ENCODE results near the gene NLE1. TPM values are rescaled to one million over a fixed set of nuclear protein-coding genes. Genes with fewer than 3 reads are reported as not detected.

The NLE1 gene
- total and polyA plus RNA-seq, 4 donors: 2.1 to 7.7 (median 5.8) TPM

- H3K4me1 ChIP-seq (ENCODE audit: control insufficient read depth in 4 of 4, insufficient read depth in 4 of 4, low read length in 3 of 4): peaks cover 0 to 10% (median 8%) of the 10 kb centered on the region in 4 donors
- no peak overlapping the region for H3K4me3 ChIP-seq (ENCODE audit: low read depth in 1 of 3, low read length in 3 of 3)
- H3K27me3 ChIP-seq (ENCODE audit: control insufficient read depth in 4 of 4, insufficient read depth in 4 of 4, low read length in 3 of 4): no peaks in the 10 kb centered on the region
- H3K27ac ChIP-seq (ENCODE audit: low read depth in 1 of 2, low read length in 2 of 2): no peak overlapping the region
- H3K9me3 ChIP-seq (ENCODE audit: control insufficient read depth in 4 of 4, low read length in 3 of 4): no peaks in the 10 kb centered on the region
- H3K9ac ChIP-seq (ENCODE audit: low read depth in 1 of 2, low read length in 2 of 2): peak overlapping the region in 1 of 2 donors; percentile 26
- peaks cover 0 to 21% (median 12%) of the 10 kb centered on the region in 4 donors for H3K36me3 ChIP-seq (ENCODE audit: control insufficient read depth in 4 of 4, insufficient read depth in 3 of 4, low read depth in 1 of 4, low read length in 3 of 4)
- TF ChIP-seq TAF1 (conservative IDR thresholded peaks at IDR 0.05): no peak
- no peak for TF ChIP-seq REST (IDR thresholded peaks at IDR 0.05)
- no peak for TF ChIP-seq YY1 (IDR thresholded peaks at IDR 0.05)
- peak in 1 of 2 donors; percentile 1 for TF ChIP-seq RXRA (IDR thresholded peaks at IDR 0.05)
- DNase-seq (ENCODE audit: low spot score): no peak
- 68% methylated on average over 8 of the region's 8 CpGs for WGBS
These were observed 329 bp upstream of the NLE1 start for GRCh38 chr17:35142467-35142796.

GRCh38 chr17:35138218-35138617, 3.9 kb downstream of the NLE1 start:
- Histone ChIP-seq H3K4me1 (ENCODE audit: control insufficient read depth in 4 of 4, insufficient read depth in 4 of 4, low read length in 3 of 4) (peaks cover 0 to 10% (median 8%) of the 10 kb centered on the region in 4 donors), H3K4me3 (ENCODE audit: low read depth in 1 of 3, low read length in 3 of 3) (no peak overlapping the region), H3K9me3 (ENCODE audit: control insufficient read depth in 4 of 4, low read length in 3 of 4) (no peaks in the 10 kb centered on the region), H3K36me3 (ENCODE audit: control insufficient read depth in 4 of 4, insufficient read depth in 3 of 4, low read depth in 1 of 4, low read length in 3 of 4) (peaks cover 5 to 62% (median 45%) of the 10 kb centered on the region in 4 donors), H3K27ac (ENCODE audit: low read depth in 1 of 2, low read length in 2 of 2) (no peak overlapping the region), H3K9ac (ENCODE audit: low read depth in 1 of 2, low read length in 2 of 2) (no peak overlapping the region), H3K27me3 (ENCODE audit: control insufficient read depth in 4 of 4, insufficient read depth in 4 of 4, low read length in 3 of 4) (no peaks in the 10 kb centered on the region)
- TF ChIP-seq ATF3 (IDR thresholded peaks at IDR 0.05): no peak
- no peak for TF ChIP-seq FOXA2 (IDR thresholded peaks at IDR 0.05)
- TF ChIP-seq EGR1 (IDR thresholded peaks at IDR 0.05; ENCODE audit: low read depth in 2 of 2): no peak
- no peak for TF ChIP-seq REST (IDR thresholded peaks at IDR 0.05)
- TF ChIP-seq FOXA1 (IDR thresholded peaks at IDR 0.05): no peak
- no peak for TF ChIP-seq GABPA (IDR thresholded peaks at IDR 0.05 in 1 of 2, conservative IDR thresholded peaks at IDR 0.05 in 1 of 2)
- no peak for TF ChIP-seq TAF1 (conservative IDR thresholded peaks at IDR 0.05)
- TF ChIP-seq, protein P1, sequence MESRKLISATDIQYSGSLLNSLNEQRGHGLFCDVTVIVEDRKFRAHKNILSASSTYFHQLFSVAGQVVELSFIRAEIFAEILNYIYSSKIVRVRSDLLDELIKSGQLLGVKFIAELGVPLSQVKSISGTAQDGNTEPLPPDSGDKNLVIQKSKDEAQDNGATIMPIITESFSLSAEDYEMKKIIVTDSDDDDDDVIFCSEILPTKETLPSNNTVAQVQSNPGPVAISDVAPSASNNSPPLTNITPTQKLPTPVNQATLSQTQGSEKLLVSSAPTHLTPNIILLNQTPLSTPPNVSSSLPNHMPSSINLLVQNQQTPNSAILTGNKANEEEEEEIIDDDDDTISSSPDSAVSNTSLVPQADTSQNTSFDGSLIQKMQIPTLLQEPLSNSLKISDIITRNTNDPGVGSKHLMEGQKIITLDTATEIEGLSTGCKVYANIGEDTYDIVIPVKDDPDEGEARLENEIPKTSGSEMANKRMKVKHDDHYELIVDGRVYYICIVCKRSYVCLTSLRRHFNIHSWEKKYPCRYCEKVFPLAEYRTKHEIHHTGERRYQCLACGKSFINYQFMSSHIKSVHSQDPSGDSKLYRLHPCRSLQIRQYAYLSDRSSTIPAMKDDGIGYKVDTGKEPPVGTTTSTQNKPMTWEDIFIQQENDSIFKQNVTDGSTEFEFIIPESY (IDR thresholded peaks at IDR 0.05): no peak
- no peak for TF ChIP-seq JUND (IDR thresholded peaks at IDR 0.05)
- no peak for TF ChIP-seq HNF4G (IDR thresholded peaks at IDR 0.05)
- no peak for TF ChIP-seq RAD21 (IDR thresholded peaks at IDR 0.05)
- TF ChIP-seq, protein P2, sequence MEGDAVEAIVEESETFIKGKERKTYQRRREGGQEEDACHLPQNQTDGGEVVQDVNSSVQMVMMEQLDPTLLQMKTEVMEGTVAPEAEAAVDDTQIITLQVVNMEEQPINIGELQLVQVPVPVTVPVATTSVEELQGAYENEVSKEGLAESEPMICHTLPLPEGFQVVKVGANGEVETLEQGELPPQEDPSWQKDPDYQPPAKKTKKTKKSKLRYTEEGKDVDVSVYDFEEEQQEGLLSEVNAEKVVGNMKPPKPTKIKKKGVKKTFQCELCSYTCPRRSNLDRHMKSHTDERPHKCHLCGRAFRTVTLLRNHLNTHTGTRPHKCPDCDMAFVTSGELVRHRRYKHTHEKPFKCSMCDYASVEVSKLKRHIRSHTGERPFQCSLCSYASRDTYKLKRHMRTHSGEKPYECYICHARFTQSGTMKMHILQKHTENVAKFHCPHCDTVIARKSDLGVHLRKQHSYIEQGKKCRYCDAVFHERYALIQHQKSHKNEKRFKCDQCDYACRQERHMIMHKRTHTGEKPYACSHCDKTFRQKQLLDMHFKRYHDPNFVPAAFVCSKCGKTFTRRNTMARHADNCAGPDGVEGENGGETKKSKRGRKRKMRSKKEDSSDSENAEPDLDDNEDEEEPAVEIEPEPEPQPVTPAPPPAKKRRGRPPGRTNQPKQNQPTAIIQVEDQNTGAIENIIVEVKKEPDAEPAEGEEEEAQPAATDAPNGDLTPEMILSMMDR (IDR thresholded peaks at IDR 0.05; ENCODE audit: low read depth, low read length, missing input control): no peak
- TF ChIP-seq MAX (IDR thresholded peaks at IDR 0.05): no peak
- no peak for TF ChIP-seq YY1 (IDR thresholded peaks at IDR 0.05)
- no peak for DNase-seq (ENCODE audit: low spot score)
- WGBS: 98% methylated on average over 6 of the region's 6 CpGs

Measured in liver (tissue), 9 donors.